HCT116 (cell line): Measurements from ENCODE around the gene ASPN.

Source experiments
- CEBPB ChIP-seq: IDR thresholded peaks from 2 replicates; pipeline ENCODE4 v1.6.1; 2012; ENCODE audit warnings: low read depth
- CTCF ChIP-seq, 3 experiments: fragments of 200-600 bp in 1 of 3; sonication (generic) in 1 of 3; IDR thresholded peaks in 2 of 3; conservative IDR thresholded peaks in 1 of 3; 2 replicates each; pipeline ENCODE4 v1.5.1; 2012 to 2017; ENCODE audit warnings: low read depth in 2 of 3, low read length in 2 of 3, antibody characterized with exemption in 1 of 3, borderline replicate concordance in 1 of 3, control low read depth in 1 of 3, mild to moderate bottlenecking in 1 of 3, mixed read lengths in 1 of 3, mixed run types in 1 of 3, moderate library complexity in 1 of 3; ENCODE audit not compliant: insufficient read depth in 1 of 3
- EGR1 ChIP-seq: IDR thresholded peaks from 2 replicates; pipeline ENCODE4 v1.6.1; 2012; ENCODE audit warnings: low read depth
- EZH2 ChIP-seq: fragments of 200-600 bp; sonication (generic); IDR thresholded peaks from 2 replicates; pipeline ENCODE4 v1.6.1; 2017; ENCODE audit warnings: antibody characterized with exemption, mixed run types
- MAX ChIP-seq: IDR thresholded peaks from 2 replicates; pipeline ENCODE4 v1.6.1; 2012
- POLR2A ChIP-seq: IDR thresholded peaks from 2 replicates; pipeline ENCODE4 v1.7.0; 2011; ENCODE audit warnings: borderline replicate concordance; ENCODE audit not compliant: insufficient read depth, insufficient read length; ENCODE audit errors: extremely low read depth
- REST ChIP-seq: IDR thresholded peaks from 2 replicates; pipeline ENCODE4 v1.6.1; 2012; ENCODE audit warnings: low read depth
- SIN3A ChIP-seq: IDR thresholded peaks from 2 replicates; pipeline ENCODE4 v1.6.1; 2012; ENCODE audit warnings: low read depth
- ZFX ChIP-seq: fragments of 450-650 bp; IDR thresholded peaks from 2 replicates; pipeline ENCODE4 v1.6.1; 2017
- TF ChIP-seq, protein P1 (sequence below): IDR thresholded peaks from 2 replicates; pipeline ENCODE4 v1.6.1; 2011; ENCODE audit warnings: mild to moderate bottlenecking, low read length, moderate library complexity; ENCODE audit not compliant: insufficient replicate concordance; ENCODE audit errors: extremely low read depth

DNA sequence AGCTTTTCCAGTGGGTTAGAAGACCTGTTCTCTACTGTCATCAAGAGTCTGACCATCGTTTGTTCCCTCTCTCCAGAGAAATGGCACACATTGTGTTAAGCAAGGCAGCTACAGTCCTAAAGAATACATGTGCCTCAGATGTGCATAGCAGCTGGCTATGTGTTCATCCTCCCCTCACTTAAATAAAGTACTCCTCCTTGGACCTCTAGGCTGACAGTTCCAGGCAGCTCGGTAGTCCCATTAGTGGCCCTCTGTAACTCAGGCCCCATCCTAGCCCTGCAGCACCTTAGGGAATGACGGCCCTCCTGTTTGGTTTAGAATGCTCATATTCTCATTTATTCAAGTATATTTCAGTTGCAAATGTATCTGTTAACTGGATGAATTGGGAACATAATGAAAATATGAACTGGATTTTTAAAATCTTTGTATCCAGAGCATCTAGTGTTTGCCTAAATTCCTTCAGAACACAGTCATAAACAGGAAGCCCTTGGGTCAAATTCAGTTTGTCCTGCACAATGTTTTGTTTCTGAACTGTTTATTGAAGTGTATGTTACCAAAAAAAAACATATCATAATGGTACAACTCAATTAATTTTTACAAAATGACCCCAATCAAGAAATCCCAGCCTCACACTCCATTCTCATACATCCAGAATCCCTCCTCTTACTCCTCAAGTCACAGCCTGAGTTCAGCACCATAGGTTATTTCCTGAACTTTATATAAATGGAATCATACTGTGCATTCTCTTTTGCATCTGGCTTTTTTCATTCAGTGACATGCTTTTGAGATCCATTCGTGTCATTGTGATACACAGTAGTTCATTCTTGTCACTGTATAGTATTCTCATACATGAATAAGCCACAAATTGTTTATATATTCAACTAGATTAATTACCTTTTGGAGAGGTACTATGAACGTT lies 1.6 kb upstream of the ASPN start:
- TF ChIP-seq CTCF (IDR thresholded peaks at IDR 0.05 in 2 of 3, conservative IDR thresholded peaks at IDR 0.05 in 1 of 3; ENCODE audit: borderline replicate concordance in 1 of 3, insufficient read depth in 1 of 3, low read depth in 2 of 3, low read length in 2 of 3), result no peak
- TF ChIP-seq, protein P1, sequence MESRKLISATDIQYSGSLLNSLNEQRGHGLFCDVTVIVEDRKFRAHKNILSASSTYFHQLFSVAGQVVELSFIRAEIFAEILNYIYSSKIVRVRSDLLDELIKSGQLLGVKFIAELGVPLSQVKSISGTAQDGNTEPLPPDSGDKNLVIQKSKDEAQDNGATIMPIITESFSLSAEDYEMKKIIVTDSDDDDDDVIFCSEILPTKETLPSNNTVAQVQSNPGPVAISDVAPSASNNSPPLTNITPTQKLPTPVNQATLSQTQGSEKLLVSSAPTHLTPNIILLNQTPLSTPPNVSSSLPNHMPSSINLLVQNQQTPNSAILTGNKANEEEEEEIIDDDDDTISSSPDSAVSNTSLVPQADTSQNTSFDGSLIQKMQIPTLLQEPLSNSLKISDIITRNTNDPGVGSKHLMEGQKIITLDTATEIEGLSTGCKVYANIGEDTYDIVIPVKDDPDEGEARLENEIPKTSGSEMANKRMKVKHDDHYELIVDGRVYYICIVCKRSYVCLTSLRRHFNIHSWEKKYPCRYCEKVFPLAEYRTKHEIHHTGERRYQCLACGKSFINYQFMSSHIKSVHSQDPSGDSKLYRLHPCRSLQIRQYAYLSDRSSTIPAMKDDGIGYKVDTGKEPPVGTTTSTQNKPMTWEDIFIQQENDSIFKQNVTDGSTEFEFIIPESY, result no peak
- no peak for TF ChIP-seq MAX
- TF ChIP-seq SIN3A, result no peak
- no peak for TF ChIP-seq EGR1
- no peak for TF ChIP-seq POLR2A
- TF ChIP-seq REST, result no peak
- no peak for TF ChIP-seq CEBPB
- TF ChIP-seq EZH2, result no peak
- no peak for TF ChIP-seq ZFX
